Measurements from ENCODE around the gene PATJ. TPM values are rescaled to one million over a fixed set of nuclear protein-coding genes. Genes with fewer than 3 reads are reported as not detected.

PATJ gene

GRCh38 chr1:62224182-62224581 is 481.9 kb downstream of the PATJ start:
- H3K23ac ChIP-seq (ENCODE audit: low read length in 2 of 2) = no peak overlapping the region
- H3K4me1 ChIP-seq (ENCODE audit: control insufficient read depth, insufficient read depth, low read depth, low read length) = peaks cover 3% of the 10 kb centered on the region
- no peak overlapping the region for H3K4me3 ChIP-seq (ENCODE audit: insufficient read depth in 1 of 2, low read depth in 1 of 2, low read length in 2 of 2)
- no peak overlapping the region for H2BK5ac ChIP-seq (ENCODE audit: low read depth, low read length, poor library complexity, severe bottlenecking)
- H2BK120ac ChIP-seq (ENCODE audit: low read depth, low read length) = no peak overlapping the region
- H3K9ac ChIP-seq (ENCODE audit: low read length) = no peak overlapping the region
- WGBS = 69% methylated on average over 2 of the region's 3 CpGs
- no peak overlapping the region for H3K4me2 ChIP-seq (ENCODE audit: low read length, poor library complexity, severe bottlenecking)
- H3K14ac ChIP-seq (ENCODE audit: low read length in 2 of 2) = no peak overlapping the region
- H3K36me3 ChIP-seq (ENCODE audit: control insufficient read depth in 1 of 2, insufficient read depth in 2 of 2, low read depth in 1 of 2, low read length in 2 of 2) = no peaks in the 10 kb centered on the region
- H2BK12ac ChIP-seq (ENCODE audit: low read length in 2 of 2) = no peak overlapping the region
- no peak for DNase-seq
- no peaks in the 10 kb centered on the region for H3K79me1 ChIP-seq (replicated peaks; ENCODE audit: low read length, poor library complexity, severe bottlenecking)
- no peak overlapping the region for H4K8ac ChIP-seq (ENCODE audit: low read length)
- H2AFZ ChIP-seq (ENCODE audit: low read depth, low read length) = no peak overlapping the region
- peaks cover 0 to 10% of the 10 kb centered on the region in 2 experiments for H3K27me3 ChIP-seq (ENCODE audit: control insufficient read depth in 1 of 2, insufficient read depth in 1 of 2, low read length in 2 of 2)
- H2AK5ac ChIP-seq (ENCODE audit: low read length, severe bottlenecking) = no peak overlapping the region
- H4K91ac ChIP-seq (ENCODE audit: low read length) = no peak overlapping the region
- H2BK15ac ChIP-seq (ENCODE audit: low read depth, poor library complexity, severe bottlenecking) = no peak overlapping the region
- no peak overlapping the region for H3K4ac ChIP-seq (ENCODE audit: low read depth in 1 of 2, low read length in 2 of 2)
- no peak overlapping the region for H3K27ac ChIP-seq (ENCODE audit: low read length, poor library complexity, severe bottlenecking)
- H3K18ac ChIP-seq (ENCODE audit: low read depth in 1 of 2, low read length in 2 of 2) = no peak overlapping the region
- H3K9me3 ChIP-seq (ENCODE audit: control insufficient read depth, low read length) = no peaks in the 10 kb centered on the region

DNA sequence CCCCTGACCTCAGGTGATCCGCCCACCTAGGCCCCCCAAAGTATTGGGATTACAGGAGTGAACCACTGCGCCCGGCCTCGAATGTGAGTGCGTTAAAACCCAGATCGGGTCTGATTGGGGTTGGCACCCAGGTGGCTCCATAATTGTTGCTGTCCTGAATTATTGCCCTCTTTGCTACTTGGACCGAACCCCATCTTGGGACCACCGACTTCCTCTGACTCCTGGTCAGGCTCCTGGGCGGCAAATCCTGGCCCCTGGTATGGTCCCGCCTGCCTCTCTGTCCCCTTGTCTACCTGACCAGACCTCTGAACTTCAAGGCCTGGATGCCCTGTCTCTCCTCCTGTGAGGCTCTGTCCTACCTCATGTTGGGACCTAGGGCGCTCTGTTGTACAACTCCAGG is 485.2 kb downstream of the PATJ start:
- no peak overlapping the region for H3K9ac ChIP-seq (ENCODE audit: low read length)
- no peak overlapping the region for H3K18ac ChIP-seq (ENCODE audit: low read depth in 1 of 2, low read length in 2 of 2)
- H3K4me2 ChIP-seq (ENCODE audit: low read length, poor library complexity, severe bottlenecking) = no peak overlapping the region
- H3K27me3 ChIP-seq (ENCODE audit: control insufficient read depth in 1 of 2, insufficient read depth in 1 of 2, low read length in 2 of 2) = peaks cover 0 to 10% of the 10 kb centered on the region in 2 experiments
- 84% methylated on average over 11 of the region's 11 CpGs for WGBS
- no peak overlapping the region for H4K8ac ChIP-seq (ENCODE audit: low read length)
- H4K91ac ChIP-seq (ENCODE audit: low read length) = no peak overlapping the region
- H2BK15ac ChIP-seq (ENCODE audit: low read depth, poor library complexity, severe bottlenecking) = no peak overlapping the region
- no peak overlapping the region for H3K4ac ChIP-seq (ENCODE audit: low read depth in 1 of 2, low read length in 2 of 2)
- no peak overlapping the region for H3K4me3 ChIP-seq (ENCODE audit: insufficient read depth in 1 of 2, low read depth in 1 of 2, low read length in 2 of 2)
- no peak overlapping the region for H2BK120ac ChIP-seq (ENCODE audit: low read depth, low read length)
- H2BK5ac ChIP-seq (ENCODE audit: low read depth, low read length, poor library complexity, severe bottlenecking) = no peak overlapping the region
- H2AFZ ChIP-seq (ENCODE audit: low read depth, low read length) = no peak overlapping the region
- H3K36me3 ChIP-seq (ENCODE audit: control insufficient read depth in 1 of 2, insufficient read depth in 2 of 2, low read depth in 1 of 2, low read length in 2 of 2) = no peaks in the 10 kb centered on the region
- no peak overlapping the region for H3K14ac ChIP-seq (ENCODE audit: low read length in 2 of 2)
- H2BK12ac ChIP-seq (ENCODE audit: low read length in 2 of 2) = no peak overlapping the region
- H2AK5ac ChIP-seq (ENCODE audit: low read length, severe bottlenecking) = no peak overlapping the region
- H3K23ac ChIP-seq (ENCODE audit: low read length in 2 of 2) = no peak overlapping the region
- H3K9me3 ChIP-seq (ENCODE audit: control insufficient read depth, low read length) = no peaks in the 10 kb centered on the region
- no peak overlapping the region for H3K27ac ChIP-seq (ENCODE audit: low read length, poor library complexity, severe bottlenecking)
- no peaks in the 10 kb centered on the region for H3K79me1 ChIP-seq (replicated peaks; ENCODE audit: low read length, poor library complexity, severe bottlenecking)
- no peak for DNase-seq
- peaks cover 5% of the 10 kb centered on the region for H3K4me1 ChIP-seq (ENCODE audit: control insufficient read depth, insufficient read depth, low read depth, low read length)

Small RNA genes lying within 50 kb of the gene (small RNA-seq; reads per million reads assigned to genes)
- gene LAMTOR5P1 (ENCODE audit: low read depth) (not detected), gene MIR3116-1 (ENCODE audit: low read depth) (not detected), gene RN7SL180P (ENCODE audit: low read depth) (not detected), gene RNU6-1177P (ENCODE audit: low read depth) (not detected), gene RNU6-414P (ENCODE audit: low read depth) (not detected)

All from mesenchymal stem cell (in vitro differentiated cells and primary cell).